GM12878 (cell line): ENCODE measurements around the gene SLC6A17. TPM values are rescaled to one million over a fixed set of nuclear protein-coding genes. Genes with fewer than 3 reads are reported as not detected.

Experiments used
- ATAC-seq: fragments of 200-7000 bp; cut with Tn5 transposase; 3 replicates; pipeline ENCODE4 v1.9.1; 2020; ENCODE audit warnings: mild to moderate bottlenecking, moderate library complexity
- BruUV-seq: library from RNA; stranded (reverse); fragments of 400-500 nt; replicated peaks from 2 replicates; lab custom pipeline; 2021; lab: Mats Ljungman, UMichigan
- CTCF ChIA-PET: fragments of 300-600 bp; sonication (Branson Sonifier 250); formaldehyde crosslinking; extraction: SDS; loops from one replicate; lab custom pipeline; 2021; ENCODE audit warnings: inconsistent platforms; lab: Yijun Ruan, JAX
- POLR2A ChIA-PET: fragments of 350-600 bp; formaldehyde crosslinking; extraction: SDS; loops from one replicate; lab custom pipeline; 2021; ENCODE audit warnings: inconsistent platforms; lab: Charles Lee
- RAD21 ChIA-PET: fragments of 300-600 bp; sonication (Branson Sonifier 250); formaldehyde crosslinking; loops from one replicate; lab custom pipeline; 2023; ENCODE audit warnings: antibody characterized with exemption; ENCODE audit not compliant: unreplicated experiment; lab: Charles Lee
- SMC1A ChIA-PET: fragments of 300-600 bp; sonication (Branson Sonifier 250); formaldehyde crosslinking; loops from one replicate; lab custom pipeline; 2023; ENCODE audit not compliant: unreplicated experiment, uncharacterized antibody; lab: Charles Lee
- DNase-seq: peaks from one replicate; pipeline ENCODE4 v3.0.0-alpha.2; 2011; ENCODE audit warnings: low read depth, low spot score
- FAIRE-seq: peaks from 3 replicates; lab custom pipeline; 2011; peaks lifted over from hg19 to GRCh38; lab: Jason Lieb, UNC
- H2AFZ ChIP-seq: 2 replicates; pipeline ENCODE4 v1.6.0; 2011; ENCODE audit warnings: low read depth, low read length, control low read depth; ENCODE audit not compliant: control insufficient read depth
- H3K27ac ChIP-seq: 2 replicates; pipeline ENCODE4 v1.5.1; 2011; ENCODE audit warnings: control low read depth; ENCODE audit not compliant: control insufficient read depth, insufficient read depth
- H3K27me3 ChIP-seq, 2 experiments: replicated peaks in 1 of 2; 2 replicates each; pipeline versions ENCODE4 v1.6.0 to v1.6.1; 2011; ENCODE audit warnings: low read length in 1 of 2; ENCODE audit not compliant: control insufficient read depth in 2 of 2, insufficient read depth in 2 of 2
- H3K36me3 ChIP-seq, 2 experiments: 2 replicates each; pipeline ENCODE4 v1.5.1; 2011; ENCODE audit warnings: low read length in 1 of 2; ENCODE audit not compliant: control insufficient read depth in 2 of 2, insufficient read depth in 2 of 2
- H3K4me1 ChIP-seq: 2 replicates; pipeline ENCODE4 v1.6.1; 2011; ENCODE audit warnings: mild to moderate bottlenecking, low read length, moderate library complexity, mixed read lengths; ENCODE audit not compliant: control insufficient read depth, insufficient read depth
- H3K4me2 ChIP-seq: 2 replicates; pipeline ENCODE4 v1.6.0; 2011; ENCODE audit warnings: control low read depth; ENCODE audit not compliant: control insufficient read depth, insufficient read depth
- H3K4me3 ChIP-seq: fragments of 200-600 bp; sonication (generic); 2 replicates; pipeline ENCODE4 v1.5.1; 2016
- H3K79me2 ChIP-seq: 2 replicates; pipeline ENCODE4 v1.6.0; 2011; ENCODE audit warnings: low read length; ENCODE audit not compliant: control insufficient read depth, insufficient read depth
- H3K9ac ChIP-seq: 2 replicates; pipeline ENCODE4 v1.8.0; 2011; ENCODE audit warnings: low read length, control low read depth, mixed read lengths; ENCODE audit not compliant: control insufficient read depth, insufficient read depth
- H3K9me3 ChIP-seq: replicated peaks from 3 replicates; pipeline ENCODE4 v1.5.1; 2011; ENCODE audit warnings: mild to moderate bottlenecking, low read length; ENCODE audit not compliant: control insufficient read depth, insufficient read depth
- H4K20me1 ChIP-seq: 2 replicates; pipeline ENCODE4 v1.6.0; 2011; ENCODE audit not compliant: control insufficient read depth, insufficient read depth
- BCL3 ChIP-seq: IDR thresholded peaks from 2 replicates; pipeline ENCODE4 v1.6.1; 2011; ENCODE audit warnings: borderline replicate concordance, low read depth, mild to moderate bottlenecking, moderate library complexity, low read length; ENCODE audit not compliant: insufficient read depth, poor library complexity, severe bottlenecking
- BHLHE40 ChIP-seq, 2 experiments: fragments of 450-650 bp in 1 of 2; IDR thresholded peaks; 2 replicates each; pipeline ENCODE4 v1.6.1; 2011 to 2017; ENCODE audit warnings: low read depth in 2 of 2, borderline replicate concordance in 1 of 2, improper control_type of control experiment in 1 of 2, low read length in 1 of 2, mild to moderate bottlenecking in 1 of 2
- CHD2 ChIP-seq: IDR thresholded peaks from 2 replicates; pipeline ENCODE4 v1.6.1; 2011; ENCODE audit warnings: low read depth, low read length, improper control_type of control experiment, borderline replicate concordance
- NFYA ChIP-seq: IDR thresholded peaks from 2 replicates; pipeline ENCODE4 v1.6.1; 2011; ENCODE audit warnings: low read depth, mild to moderate bottlenecking, low read length, improper control_type of control experiment, borderline replicate concordance
- ZBTB11 ChIP-seq: fragments of 450-650 bp; formaldehyde crosslinking; IDR thresholded peaks from 2 replicates; pipeline ENCODE4 v1.5.0; 2022; ENCODE audit warnings: mild to moderate bottlenecking, missing genetic modification characterization
- ZNF274 ChIP-seq: IDR thresholded peaks from one replicate; pipeline ENCODE4 v1.8.0; 2011; ENCODE audit not compliant: insufficient read length, insufficient read depth
- WGBS: methylation state at CpG from one replicate; pipeline ENCODE4 v1.1.6; 2016; ENCODE audit warnings: low lambda C conversion rate; ENCODE audit not compliant: insufficient replicate concordance, insufficient coverage; ENCODE audit errors: missing lambda C conversion rate; 5-methylcytosine and 5-hydroxymethylcytosine counted together
- in situ Hi-C: fragments of 300-500 bp; cut with MboI; formaldehyde crosslinking; loops from 9 replicates; pipeline ENCODE4 v1.14.3; 2018; ENCODE audit warnings: mixed read lengths
- intact Hi-C: fragments of 100-400 bp; cut with micrococcal nuclease; formaldehyde crosslinking; loops from one replicate; pipeline ENCODE4 v1.14.2; 2022; ENCODE audit not compliant: unreplicated experiment
- polyA plus RNA-seq, 11 experiments: library from polyadenylated mRNA; depleted of rRNA in 4 of 11; unstranded in 6 of 11; stranded (reverse) in 5 of 11; fragments of >200 nt; fragmentation: Nextera tagmentation in 4 of 11; fragmentation: Illumina TruSeq in 1 of 11; extraction: Ambion mirVana in 4 of 11; extraction: Trizol in 1 of 11; gene quantifications; 1 replicate in 1 of 11; 2 replicates in 10 of 11; pipeline versions ENCODE4 v1.2.1 to v1.2.3, GENCODE V29; 2011 to 2016; ENCODE audit warnings: inconsistent platforms in 2 of 11, missing spikeins in 2 of 11, low read depth in 1 of 11
- total RNA-seq, 4 experiments: library from RNA; depleted of rRNA in 3 of 4; stranded (reverse); fragments of >200 nt in 3 of 4; fragmentation: Illumina TruSeq in 1 of 4; extraction: Trizol in 1 of 4; gene quantifications; 2 replicates each; pipeline versions ENCODE4 v1.2.1 to v1.2.3, GENCODE V29; 2013 to 2021

SLC6A17 gene
- total and polyA plus RNA-seq, 10 of the 15 experiments (the other 5 are each of a cell fraction or from before 2014, with no cell fraction given) = not detected

GRCh38 chr1:110125810-110126209 lies 24.5 kb upstream of the SLC6A17 start:
- RAD21 ChIA-PET = no interaction called here
- no peaks in the 10 kb centered on the region; the same call in 2 of the 3 replicates for H3K9me3 ChIP-seq
- WGBS = 47% methylated on average over 4 of the region's 4 CpGs

More at GRCh38 chr1:110125810-110126209, 24.5 kb upstream of the SLC6A17 start:
- SMC1A ChIA-PET = no interaction called here
- no peaks in the 10 kb centered on the region for H3K36me3 ChIP-seq
- H3K27me3 ChIP-seq = peaks cover 0 to 5% of the 10 kb centered on the region in 2 experiments; a peak in 3 of 4 replicates
- no peak overlapping the region for H3K27ac ChIP-seq
- no peaks in the 10 kb centered on the region for H3K79me2 ChIP-seq
- H3K4me1 ChIP-seq = no peaks in the 10 kb centered on the region
- no peak for TF ChIP-seq CHD2
- no peak for TF ChIP-seq ZNF274
- TF ChIP-seq NFYA = no peak
- TF ChIP-seq ZBTB11 (CRISPR knock-in tag) = no peak
- TF ChIP-seq BCL3 = no peak
- no peak for TF ChIP-seq BHLHE40 (IDR thresholded peaks at IDR 0.05; ENCODE audit: borderline replicate concordance in 1 of 2, low read depth in 2 of 2, low read length in 1 of 2)
- TF ChIP-seq, all 136 proteins: peak for 0
- no TSS peak for BruUV-seq
- no peak for DNase-seq
- in situ Hi-C loops (no loop called here), intact Hi-C loops (no loop called here)
- CTCF ChIA-PET = interaction anchor here (1.1 kb wide), 1 partner anchor 9 kb away, joined by 3 read pairs; no protein-coding TSS in a partner anchor
- H3K9ac ChIP-seq = no peak overlapping the region
- no peaks in the 10 kb centered on the region for H4K20me1 ChIP-seq
- no peak for ATAC-seq
- no peak overlapping the region for H3K4me2 ChIP-seq
- H2AFZ ChIP-seq = no peak overlapping the region
- FAIRE-seq = no peak
- no peak overlapping the region for H3K4me3 ChIP-seq
- POLR2A ChIA-PET = no interaction called here
